D341Med (cell line): ENCODE results near the gene AHNAK2.
"Not testable (repeated sequence)": the region's sequence is repeated elsewhere in the genome, so short reads cannot be mapped to it uniquely, and the experiment has no call there.

Experiments
- DNase-seq: peaks from one replicate; pipeline ENCODE4 v3.0.0; 2012; ENCODE audit warnings: low spot score

AHNAK2 gene

DNA sequence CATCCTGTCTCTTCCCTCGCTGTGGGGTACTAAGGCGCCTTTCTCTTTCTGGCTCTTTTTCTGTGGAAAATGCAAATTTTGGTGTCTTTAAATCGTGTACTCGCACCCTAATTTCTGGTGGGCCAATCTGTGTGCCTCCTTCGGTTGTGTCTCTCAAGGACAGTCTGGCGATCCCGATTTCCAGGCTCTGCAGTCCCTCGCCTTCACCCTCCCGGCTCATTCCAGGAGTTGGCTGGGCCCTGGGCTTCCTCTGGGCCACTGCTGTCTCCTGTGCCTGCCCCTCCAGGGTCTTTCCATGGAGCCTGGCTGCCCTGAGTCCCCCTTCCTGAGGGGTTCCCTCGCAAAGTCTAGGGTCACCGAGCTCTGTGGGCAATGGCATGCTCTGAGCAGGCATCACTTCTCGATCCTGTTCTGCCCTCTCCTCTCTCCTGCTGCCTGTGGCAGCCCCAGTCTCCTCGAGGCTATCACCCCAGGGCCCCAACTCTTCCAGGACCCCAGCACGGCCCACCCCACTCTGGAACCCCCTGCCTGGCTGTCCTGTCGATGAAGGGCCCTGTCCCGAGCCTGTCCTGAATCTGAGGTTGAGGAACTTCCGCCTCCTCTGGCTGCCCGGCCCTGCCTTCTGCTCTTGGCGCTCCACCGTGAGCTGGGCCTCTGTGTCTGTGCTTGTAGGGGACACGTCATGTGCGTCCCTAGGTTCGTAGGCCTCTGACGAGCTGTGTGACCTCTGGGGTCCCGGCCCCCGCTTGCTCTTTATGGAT lies 24.1 kb downstream of the AHNAK2 start:
- no peak for DNase-seq

DNA sequence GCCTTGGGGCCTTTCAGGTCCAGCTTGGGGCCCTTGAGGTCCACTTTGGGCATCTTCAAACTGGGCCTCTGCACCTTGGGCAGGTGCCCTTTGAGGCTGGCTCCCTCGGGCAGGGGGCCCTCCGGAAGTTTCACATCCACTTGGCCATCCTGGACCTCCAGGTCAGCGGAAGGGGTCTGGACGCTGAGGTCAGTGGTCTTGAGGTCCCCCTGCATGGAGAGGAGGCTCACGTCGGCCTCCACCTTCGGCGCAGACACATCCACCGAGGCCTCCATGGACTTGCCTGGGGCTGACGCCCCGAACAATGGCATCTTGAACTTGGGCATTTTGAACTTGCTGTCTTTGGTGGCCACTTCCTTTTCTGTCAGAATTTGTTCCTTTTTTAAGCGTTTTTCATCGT lies 25.1 kb downstream of the AHNAK2 start:
- DNase-seq = no peak

DNA sequence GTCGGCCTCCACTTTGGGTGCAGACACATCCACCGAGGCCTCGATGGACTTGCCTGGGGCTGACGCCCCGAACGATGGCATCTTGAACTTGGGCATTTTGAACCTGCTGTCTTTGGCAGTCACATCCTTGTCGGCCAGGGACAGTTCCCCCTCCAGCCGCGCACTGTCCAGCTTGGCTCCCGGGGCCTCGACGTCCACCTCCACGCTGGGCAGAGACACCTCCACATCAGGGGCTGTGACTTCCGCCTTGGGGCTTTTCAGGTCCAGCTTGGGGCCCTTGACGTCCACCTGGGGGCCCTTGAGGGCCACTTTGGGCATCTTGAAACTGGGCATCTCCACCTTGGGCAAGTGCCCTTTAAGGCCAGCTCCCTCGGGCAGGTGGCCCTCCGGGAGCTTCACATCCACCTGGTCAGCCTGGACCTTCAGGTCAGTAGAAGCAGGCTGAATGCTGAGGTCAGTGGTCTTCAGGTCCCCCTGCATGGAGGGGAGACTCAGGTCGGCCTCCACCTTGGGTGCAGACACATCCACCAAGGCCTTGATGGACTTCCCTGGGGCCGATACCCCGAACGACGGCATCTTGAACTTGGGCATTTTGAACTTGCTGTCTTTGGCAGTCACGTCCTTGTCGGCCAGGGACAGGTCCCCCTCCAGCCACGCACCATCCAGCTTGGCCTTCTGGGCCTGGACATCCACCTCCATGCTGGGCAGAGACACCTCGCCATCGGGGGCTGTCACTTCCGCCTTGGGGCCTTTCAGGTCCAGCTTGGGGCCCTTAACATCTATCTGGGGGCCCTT lies 26.1 kb downstream of the AHNAK2 start:
- not testable (repeated sequence) for DNase-seq

DNA sequence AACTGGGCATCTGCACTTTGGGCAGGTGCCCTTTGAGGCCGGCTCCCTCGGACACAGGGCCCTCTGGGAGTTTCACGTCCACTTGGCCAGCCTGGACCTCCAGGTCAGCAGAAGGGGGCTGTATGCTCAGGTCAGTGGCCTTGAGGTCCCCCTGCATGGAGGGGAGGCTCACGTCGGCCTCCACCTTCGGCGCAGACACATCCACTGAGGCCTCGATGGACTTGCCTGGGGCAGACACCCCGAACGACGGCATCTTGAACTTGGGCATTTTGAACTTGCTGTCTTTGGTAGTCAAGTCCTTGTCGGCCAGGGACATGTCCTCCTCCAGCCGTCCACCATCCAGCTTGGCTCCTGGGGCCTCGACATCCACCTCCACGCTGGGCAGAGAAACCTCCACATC lies 27.5 kb downstream of the AHNAK2 start:
- DNase-seq = not testable (repeated sequence)

DNA sequence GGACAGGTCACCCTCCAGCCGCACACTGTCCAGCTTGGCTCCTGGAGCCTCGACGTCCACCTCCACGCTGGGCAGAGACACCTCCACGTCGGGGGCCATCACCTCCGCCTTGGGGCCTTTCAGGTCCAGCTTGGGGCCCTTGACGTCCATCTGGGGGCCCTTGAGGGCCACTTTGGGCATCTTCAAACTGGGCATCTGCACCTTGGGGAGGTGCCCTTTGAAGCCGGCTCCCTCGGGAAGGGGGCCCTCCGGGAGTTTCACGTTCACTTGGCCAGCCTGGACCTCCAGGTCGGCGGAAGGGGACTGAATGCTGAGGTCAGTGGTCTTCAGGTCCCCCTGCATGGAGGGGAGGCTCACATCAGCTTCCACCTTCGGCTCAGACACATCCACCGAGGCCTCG lies 28.2 kb downstream of the AHNAK2 start:
- DNase-seq = no peak

DNA sequence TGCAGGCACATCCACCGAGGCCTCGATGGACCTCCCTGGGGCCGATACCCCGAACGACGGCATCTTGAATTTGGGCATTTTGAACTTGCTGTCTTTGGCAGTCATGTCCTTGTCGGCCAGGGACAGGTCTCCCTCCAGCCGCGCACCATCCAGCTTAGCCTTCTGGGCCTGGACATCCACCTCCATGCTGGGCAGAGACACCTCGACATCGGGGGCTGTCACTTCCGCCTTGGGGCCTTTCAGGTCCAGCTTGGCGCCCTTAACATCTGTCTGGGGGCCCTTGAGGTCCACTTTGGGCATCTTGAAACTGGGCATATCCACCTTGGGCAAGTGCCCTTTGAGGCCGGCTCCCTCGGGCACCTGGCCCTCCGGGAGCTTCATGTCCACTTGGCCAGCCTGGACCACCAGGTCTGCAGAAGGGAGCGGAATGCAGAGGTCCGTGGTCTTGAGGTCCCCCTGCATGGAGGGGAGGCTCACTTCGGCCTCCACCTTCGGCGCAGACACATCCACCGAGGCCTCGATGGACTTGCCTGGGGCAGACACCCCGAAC lies 28.7 kb downstream of the AHNAK2 start:
- DNase-seq = not testable (repeated sequence)

DNA sequence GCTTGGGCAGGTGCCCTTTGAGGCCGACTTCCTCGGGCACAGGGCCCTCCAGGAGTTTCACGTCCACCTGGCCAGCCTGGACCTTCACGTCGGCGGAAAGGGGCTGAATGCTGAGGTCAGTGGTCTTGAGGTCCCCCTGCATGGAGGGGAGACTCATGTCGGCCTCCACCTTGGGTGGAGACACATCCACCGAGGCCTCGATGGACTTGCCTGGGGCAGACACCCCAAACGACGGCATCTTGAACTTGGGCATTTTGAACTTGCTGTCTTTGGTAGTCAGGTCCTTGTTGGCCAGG lies 29.5 kb downstream of the AHNAK2 start:
- DNase-seq = no peak

DNA sequence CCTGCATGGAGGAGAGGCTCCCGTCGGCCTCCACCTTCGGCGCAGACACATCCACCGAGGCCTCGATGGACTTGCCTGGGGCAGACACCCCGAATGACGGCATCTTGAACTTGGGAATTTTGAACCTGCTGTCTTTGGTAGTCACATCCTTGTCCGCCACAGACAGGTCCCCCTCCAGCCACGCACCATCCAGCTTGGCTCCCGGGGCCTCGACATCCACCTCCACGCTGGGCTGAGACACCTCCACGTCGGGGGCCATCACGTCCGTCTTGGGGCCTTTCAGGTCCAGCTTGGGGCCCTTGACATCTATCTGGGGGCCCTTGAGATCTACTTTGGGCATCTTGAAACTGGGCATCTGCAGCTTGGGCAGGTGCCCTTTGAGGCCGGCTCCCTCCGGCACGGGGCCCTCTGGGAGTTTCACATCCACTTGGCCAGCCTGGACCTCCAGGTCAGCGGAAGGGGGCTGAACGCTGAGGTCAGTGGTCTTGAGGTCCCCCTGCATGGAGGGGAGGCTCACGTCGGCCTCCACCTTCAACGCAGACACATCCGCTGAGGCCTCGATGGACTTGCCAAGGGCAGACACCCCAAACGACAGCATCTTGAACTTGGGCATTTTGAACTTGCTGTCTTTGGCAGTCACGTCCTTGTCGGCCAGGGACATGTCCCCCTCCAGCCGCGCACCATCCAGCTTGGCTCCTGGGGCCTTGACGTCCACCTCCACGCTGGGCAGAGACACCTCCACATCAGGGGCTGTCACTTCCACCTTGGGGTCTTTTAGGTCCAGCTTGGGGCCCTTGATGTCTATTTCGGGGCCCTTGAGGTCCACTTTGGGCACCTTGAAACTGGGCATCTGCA lies 30.1 kb downstream of the AHNAK2 start:
- DNase-seq = not testable (repeated sequence)

DNA sequence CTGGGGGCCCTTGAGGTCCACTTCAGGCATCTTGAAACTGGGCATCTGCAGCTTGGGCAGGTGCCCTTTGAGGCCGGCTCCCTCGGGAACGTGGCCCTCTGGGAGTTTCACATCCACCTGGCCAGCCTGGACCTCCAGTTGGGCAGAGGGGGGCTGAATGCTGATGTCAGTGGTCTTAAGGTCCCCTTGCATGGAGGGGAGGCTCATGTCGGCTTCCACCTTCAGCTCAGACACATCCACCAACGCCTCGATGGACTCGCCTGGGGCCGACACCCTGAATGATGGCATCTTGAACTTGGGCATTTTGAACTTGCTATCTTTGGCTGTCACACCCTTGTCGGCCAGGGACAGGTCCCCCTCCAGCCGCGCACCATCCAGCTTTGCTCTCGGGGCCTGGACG lies 31.0 kb downstream of the AHNAK2 start:
- DNase-seq = not testable (repeated sequence)

DNA sequence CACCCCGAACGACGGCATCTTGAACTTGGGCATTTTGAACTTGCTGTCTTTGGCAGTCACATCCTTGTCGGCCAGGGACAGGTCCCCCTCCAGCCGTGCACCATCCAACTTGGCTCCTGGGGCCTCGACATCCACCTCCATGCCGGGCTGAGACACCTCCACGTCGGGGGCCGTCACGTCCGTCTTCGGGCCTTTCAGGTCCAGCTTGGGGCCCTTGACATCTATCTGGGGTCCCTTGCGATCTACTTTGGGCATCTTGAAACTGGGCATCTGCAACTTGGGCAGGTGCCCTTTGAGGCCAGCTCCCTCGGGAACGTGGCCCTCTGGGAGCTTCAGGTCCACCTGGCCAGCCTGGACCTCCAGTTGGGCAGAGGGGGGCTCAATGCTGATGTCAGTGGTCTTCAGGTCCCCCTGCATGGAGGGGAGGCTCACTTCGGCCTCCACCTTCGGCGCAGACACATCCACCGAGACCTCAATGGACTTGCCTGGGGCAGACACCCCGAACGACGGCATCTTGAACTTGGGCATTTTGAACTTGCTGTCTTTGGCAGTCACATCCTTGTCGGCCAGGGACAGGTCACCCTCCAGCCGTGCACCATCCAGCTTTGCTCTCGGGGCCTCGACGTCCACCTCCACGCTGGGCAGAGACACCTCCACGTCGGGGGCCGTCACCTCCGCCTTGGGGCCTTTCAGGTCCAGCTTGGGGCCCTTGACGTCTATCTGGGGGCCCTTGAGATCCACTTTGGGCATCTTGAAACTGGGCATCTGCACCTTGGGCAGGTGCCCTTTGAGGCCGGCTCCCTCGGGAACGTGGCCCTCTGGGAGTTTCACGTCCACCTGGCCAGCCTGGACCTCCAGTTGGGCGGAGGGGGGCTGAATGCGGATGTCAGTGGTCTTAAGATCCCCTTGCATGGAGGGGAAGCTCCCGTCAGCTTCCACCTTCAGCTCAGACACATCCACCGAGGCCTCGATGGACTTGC lies 31.9 kb downstream of the AHNAK2 start:
- not testable (repeated sequence) for DNase-seq

DNA sequence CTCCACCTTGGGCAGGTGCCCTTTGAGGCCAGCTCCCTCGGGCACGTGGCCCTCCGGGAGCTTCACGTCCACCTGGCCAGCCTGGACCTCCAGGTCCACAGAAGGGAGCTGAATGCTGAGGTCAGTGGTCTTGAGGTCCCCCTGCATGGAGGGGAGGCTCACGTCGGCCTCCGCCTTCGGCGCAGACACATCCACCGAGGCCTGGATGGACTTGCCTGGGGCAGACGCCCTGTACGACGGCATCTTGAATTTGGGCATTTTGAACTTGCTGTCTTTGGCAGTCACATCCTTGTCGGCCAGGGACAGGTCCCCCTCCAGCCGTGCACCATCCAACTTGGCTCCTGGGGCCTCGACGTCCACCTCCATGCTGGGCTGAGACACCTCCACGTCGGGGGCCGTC lies 32.9 kb downstream of the AHNAK2 start:
- DNase-seq = not testable (repeated sequence)

DNA sequence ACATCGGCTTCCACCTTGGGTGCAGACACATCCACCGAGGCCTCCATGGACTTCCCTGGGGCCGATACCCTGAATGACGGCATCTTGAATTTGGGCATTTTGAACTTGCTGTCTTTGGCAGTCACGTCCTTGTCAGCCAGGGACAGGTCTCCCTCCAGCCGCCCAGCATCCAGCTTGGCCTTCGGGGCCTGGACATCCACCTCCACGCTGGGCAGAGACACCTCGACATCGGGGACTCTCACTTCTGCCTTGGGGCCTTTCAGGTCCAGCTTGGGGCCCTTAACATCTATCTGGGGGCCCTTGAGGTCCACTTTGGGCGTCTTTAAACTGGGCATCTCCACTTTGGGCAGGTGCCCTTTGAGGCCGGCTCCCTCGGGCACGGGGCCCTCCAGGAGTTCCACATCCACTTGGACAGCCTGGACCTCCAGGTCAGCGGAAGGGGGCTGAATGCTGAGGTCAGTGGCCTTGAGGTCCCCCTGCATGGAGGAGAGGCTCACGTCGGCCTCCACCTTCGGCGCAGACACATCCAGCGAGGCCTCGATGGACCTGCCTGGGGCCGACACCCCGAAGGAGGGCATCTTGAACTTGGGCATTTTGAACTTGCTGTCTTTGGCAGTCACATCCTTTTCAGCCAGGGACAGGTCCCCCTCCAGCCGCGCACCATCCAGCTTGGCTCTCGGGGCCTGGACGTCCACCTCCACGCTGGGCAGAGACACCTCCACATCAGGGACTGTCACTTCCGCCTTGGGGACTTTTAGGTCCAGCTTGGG lies 33.6 kb downstream of the AHNAK2 start:
- not testable (repeated sequence) for DNase-seq

DNA sequence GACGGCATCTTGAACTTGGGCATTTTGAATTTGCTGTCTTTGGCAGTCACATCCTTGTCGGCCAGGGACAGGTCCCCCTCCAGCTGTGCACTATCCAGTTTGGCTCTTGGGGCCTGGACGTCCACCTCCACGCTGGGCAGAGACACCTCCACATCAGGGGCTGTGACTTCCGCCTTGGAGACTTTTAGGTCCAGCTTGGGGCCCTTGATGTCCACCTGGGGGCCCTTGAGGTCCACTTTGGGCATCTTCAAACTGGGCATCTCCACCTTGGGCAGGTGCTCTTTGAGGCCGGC lies 34.2 kb downstream of the AHNAK2 start:
- not testable (repeated sequence) for DNase-seq

DNA sequence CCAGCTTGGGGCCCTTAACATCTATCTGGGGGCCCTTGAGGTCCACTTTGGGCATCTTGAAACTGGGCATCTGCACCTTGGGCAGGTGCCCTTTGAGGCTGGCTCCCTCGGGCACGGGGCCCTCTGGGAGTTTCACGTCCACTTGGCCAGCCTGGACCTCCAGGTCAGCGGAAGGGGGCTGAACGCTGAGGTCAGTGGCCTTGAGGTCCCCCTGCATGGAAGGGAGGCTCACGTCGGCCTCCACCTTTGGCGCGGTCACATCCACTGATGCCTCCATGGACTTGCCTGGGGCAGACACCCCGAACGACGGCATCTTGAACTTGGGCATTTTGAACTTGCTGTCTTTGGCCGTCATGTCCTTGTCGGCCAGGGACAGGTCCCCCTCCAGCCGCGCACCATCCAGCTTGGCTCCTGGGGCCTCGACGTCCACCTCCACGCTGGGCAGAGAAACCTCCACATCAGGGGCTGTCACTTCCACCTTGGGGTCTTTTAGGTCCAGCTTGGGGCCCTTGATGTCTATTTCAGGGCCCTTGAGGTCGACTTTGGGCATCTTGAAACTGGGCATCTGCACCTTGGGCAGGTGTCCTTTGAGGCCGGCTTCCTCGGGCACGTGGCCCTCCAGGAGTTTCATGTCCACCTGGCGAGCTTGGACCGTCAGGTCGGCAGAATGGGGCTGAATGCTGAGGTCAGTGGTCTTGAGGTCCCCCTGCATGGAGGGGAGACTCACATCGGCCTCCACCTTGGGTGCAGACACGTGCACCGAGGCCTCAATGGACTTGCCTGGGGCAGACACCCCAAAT lies 34.8 kb downstream of the AHNAK2 start:
- DNase-seq = not testable (repeated sequence)

DNA sequence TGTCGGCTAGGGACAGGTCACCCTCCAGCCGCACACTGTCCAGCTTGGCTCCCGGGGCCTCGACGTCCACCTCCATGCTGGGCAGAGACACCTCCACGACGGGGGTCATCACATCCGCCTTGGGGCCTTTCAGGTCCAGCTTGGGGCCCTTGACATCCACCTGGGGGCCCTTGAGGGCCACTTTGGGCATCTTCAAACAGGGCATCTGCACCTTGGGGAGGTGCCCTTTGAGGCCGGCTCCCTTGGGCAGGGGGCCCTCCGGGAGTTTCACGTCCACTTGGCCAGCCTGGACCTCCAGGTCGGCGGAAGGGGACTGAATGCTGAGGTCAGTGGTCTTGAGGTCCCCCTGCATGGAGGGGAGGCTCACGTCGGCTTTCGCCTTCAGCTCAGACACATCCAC lies 35.6 kb downstream of the AHNAK2 start:
- DNase-seq = no peak

DNA sequence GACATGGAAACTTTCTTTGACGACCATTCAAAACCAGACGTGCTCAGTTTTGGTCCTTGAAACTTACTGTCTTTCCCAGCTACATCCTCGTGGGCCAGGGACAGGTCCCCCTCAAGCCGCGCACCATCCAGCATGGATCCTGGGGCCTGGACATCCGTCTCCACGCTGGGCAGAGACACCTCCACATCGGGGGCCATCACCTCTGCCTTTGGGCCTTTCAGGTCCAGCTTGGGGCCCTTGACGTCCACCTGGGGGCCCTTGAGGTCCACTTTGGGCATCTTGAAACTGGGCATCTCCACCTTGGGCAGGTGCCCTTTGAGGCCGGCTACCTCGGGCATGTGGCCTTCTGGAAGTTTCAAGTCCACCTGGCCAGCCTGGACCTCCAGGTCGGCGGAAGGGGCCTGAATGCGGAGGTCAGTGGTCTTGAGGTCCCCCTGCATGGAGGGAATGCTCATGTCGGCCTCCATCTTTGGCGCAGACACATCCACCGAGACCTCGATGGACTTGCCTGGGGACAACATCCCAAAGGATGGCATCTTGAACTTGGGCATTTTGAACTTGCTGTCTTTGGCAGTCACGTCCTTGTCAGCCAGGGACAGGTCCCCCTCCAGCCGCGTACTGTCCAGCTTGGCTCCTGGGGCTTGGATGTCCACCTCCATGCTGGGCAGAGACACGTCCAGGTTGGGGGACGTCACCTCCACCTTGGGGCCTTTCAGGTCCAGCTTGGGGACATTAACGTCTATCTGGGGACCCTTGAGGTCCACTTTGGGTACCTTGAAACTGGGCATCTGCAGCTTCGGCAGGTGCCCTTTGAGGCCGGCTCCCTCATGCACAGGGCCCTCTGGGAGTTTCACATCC lies 36.4 kb downstream of the AHNAK2 start:
- DNase-seq = no peak

DNA sequence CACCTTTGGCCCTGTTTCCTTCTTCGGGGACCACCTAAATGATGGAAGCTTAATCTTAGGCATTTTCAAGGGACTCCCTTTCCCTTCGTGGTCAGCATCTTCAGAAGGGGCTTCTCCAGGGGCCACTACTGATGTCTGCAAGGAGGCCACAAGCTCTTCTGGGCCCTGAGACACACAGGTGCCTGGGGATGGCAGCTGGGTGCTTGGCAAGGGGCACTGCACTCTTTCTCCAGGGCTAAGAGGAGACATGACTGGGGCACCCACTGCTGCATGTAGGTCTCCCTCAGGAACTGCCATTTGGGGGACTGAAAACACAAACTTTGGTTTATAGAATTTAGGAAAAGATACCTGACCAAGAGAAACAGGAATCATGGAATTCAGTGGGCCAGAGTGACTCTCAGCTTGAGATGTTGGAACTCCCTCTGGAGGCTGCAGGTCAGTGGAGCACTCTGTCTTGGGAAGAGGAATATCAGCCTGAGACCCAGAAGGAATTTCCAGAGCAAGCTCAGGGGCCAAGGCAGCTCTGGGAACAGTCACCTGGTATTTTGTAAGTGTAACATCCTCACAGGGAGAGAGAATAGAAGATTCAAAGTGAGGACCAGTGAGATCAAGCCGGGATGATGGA lies 37.5 kb downstream of the AHNAK2 start:
- no peak for DNase-seq

DNA sequence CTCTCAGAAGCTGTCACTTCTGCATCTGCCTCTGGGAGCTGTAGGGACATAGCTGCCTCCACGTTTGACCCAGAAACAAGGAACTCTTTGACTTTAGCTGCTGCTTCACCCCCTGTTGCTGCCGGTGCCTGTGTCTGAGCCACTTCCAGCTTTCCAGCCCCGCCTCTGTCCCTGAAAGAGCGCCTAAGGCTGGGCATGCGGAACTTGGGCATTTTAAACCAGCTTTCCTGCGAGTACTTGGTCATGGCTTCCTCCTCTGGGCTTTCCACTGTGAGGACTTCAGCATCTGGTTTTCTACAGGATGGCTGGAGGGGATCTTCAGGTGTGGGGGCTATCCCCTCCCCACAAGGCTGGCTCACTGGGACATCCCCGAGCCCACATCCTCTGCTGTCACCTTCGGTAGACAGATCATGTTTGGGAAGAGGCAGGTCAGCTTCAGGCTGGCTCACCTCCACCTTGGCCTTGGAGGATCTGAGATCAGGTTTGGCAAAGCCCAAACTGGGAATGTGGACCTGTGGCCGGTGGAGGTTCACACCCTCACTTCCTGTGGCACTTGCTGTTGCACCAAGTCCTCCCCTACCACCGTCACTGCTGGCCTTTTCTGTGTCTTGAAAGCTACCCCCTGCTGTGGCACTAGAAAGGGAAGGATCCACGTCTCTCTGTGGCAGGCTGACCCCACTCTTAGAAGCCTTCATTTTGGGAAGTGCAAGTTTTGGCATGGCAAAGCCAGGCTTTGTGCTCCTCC lies 38.3 kb downstream of the AHNAK2 start:
- DNase-seq = no peak
